ENCODE data around the gene PARP9.

GRCh38 chr3:122568755-122569154 is 4.7 kb upstream of the PARP9 start:
- TF ChIP-seq, protein P1, sequence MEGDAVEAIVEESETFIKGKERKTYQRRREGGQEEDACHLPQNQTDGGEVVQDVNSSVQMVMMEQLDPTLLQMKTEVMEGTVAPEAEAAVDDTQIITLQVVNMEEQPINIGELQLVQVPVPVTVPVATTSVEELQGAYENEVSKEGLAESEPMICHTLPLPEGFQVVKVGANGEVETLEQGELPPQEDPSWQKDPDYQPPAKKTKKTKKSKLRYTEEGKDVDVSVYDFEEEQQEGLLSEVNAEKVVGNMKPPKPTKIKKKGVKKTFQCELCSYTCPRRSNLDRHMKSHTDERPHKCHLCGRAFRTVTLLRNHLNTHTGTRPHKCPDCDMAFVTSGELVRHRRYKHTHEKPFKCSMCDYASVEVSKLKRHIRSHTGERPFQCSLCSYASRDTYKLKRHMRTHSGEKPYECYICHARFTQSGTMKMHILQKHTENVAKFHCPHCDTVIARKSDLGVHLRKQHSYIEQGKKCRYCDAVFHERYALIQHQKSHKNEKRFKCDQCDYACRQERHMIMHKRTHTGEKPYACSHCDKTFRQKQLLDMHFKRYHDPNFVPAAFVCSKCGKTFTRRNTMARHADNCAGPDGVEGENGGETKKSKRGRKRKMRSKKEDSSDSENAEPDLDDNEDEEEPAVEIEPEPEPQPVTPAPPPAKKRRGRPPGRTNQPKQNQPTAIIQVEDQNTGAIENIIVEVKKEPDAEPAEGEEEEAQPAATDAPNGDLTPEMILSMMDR (IDR thresholded peaks at IDR 0.05) = no peak
- TF ChIP-seq EZH2phosphoT487 (IDR thresholded peaks at IDR 0.05) = no peak

Measured in neural progenitor cell (in vitro differentiated cells).